GM18502 (cell line): ENCODE measurements around the gene BCL10.
A peak's percentile ranks its signal among the peaks of the same experiment; 100 is the strongest.
"Not testable (repeated sequence)": the region's sequence is repeated elsewhere in the genome, so short reads cannot be mapped to it uniquely, and the experiment has no call there.

Experiments
- ATAC-seq: cut with Tn5 transposase; IDR thresholded peaks from one replicate; pipeline ENCODE4 v1.9.1; 2021; ENCODE audit warnings: mild to moderate bottlenecking; ENCODE audit not compliant: unreplicated experiment, poor library complexity

BCL10 gene

GRCh38 chr1:85274969-85275453 lies 1.4 kb downstream of the BCL10 start:
- ATAC-seq = no peak

GRCh38 chr1:85273397-85273796 lies 3.0 kb downstream of the BCL10 start:
- ATAC-seq = no peak

- no peak for ATAC-seq
Observed at GRCh38 chr1:85268801-85269585, 7.4 kb downstream of the BCL10 start.

GRCh38 chr1:85267313-85267712 lies 9.1 kb downstream of the BCL10 start:
- no peak for ATAC-seq

- ATAC-seq = no peak
Observed at GRCh38 chr1:85264150-85264549, 12.3 kb downstream of the BCL10 start.

- no peak for ATAC-seq
Observed at GRCh38 chr1:85262985-85263384, 13.4 kb downstream of the BCL10 start.

- no peak for ATAC-seq
Observed at GRCh38 chr1:85259912-85260274, 16.5 kb downstream of the BCL10 start.

- ATAC-seq = peak; percentile 95
Observed at GRCh38 chr1:85259118-85259911, 17.1 kb downstream of the BCL10 start, which contains the start of gene C1orf52. Gene C1orf52, minus strand, starts transcription at chr1:85259662. Its CDS starts 29 bp downstream, at chr1:85259633.

GRCh38 chr1:85258536-85259117 lies 17.8 kb downstream of the BCL10 start:
- no peak for ATAC-seq

- ATAC-seq = not testable (repeated sequence)
Observed at GRCh38 chr1:85249042-85249441, 27.4 kb downstream of the BCL10 start.

GRCh38 chr1:85245891-85246290 lies 30.5 kb downstream of the BCL10 start:
- ATAC-seq = no peak

- no peak for ATAC-seq
Observed at GRCh38 chr1:85245456-85245855, 31.0 kb downstream of the BCL10 start.

- no peak for ATAC-seq
Observed at GRCh38 chr1:85244271-85245061, 32.0 kb downstream of the BCL10 start.

GRCh38 chr1:85243372-85243771 lies 33.1 kb downstream of the BCL10 start:
- ATAC-seq = no peak

- ATAC-seq = no peak
Observed at GRCh38 chr1:85240643-85241042, 35.8 kb downstream of the BCL10 start.

- peak; percentile 55 for ATAC-seq
Observed at GRCh38 chr1:85240174-85240601, 36.2 kb downstream of the BCL10 start.

- no peak for ATAC-seq
Observed at GRCh38 chr1:85237613-85238012, 38.8 kb downstream of the BCL10 start.

- ATAC-seq = no peak
Observed at GRCh38 chr1:85230305-85230977, 46.0 kb downstream of the BCL10 start.

GRCh38 chr1:85229574-85230097 lies 46.8 kb downstream of the BCL10 start:
- no peak for ATAC-seq
